Spleen (tissue), 11 donors: Measurements from ENCODE around the gene TXK. TPM values are rescaled to one million over a fixed set of nuclear protein-coding genes. Genes with fewer than 3 reads are reported as not detected.

Source experiments
- DNase-seq: peaks from one replicate; pipeline ENCODE4 v3.0.0-alpha.2; 2020
- H3K27ac ChIP-seq, 8 donors: fragments of 200-600 bp; sonication (generic) in 7 of 8; 1 replicate in 4 of 8; 2 replicates in 4 of 8; pipeline versions ENCODE4 v1.5.0 to v1.8.0; 2016 to 2021; ENCODE audit warnings: inconsistent platforms in 4 of 8, mild to moderate bottlenecking in 4 of 8, moderate library complexity in 1 of 8
- H3K27me3 ChIP-seq, 7 donors: fragments of 200-600 bp; sonication (generic) in 6 of 7; replicated peaks in 1 of 7; 1 replicate in 4 of 7; 2 replicates in 3 of 7; pipeline versions ENCODE4 v1.5.0 to v1.8.0; 2016 to 2021; ENCODE audit warnings: inconsistent platforms in 3 of 7, mild to moderate bottlenecking in 1 of 7
- H3K36me3 ChIP-seq, 6 donors: fragments of 200-600 bp; sonication (generic) in 5 of 6; 1 replicate in 4 of 6; 2 replicates in 2 of 6; pipeline versions ENCODE4 v1.5.0 to v1.8.0; 2016 to 2021; ENCODE audit warnings: inconsistent platforms in 2 of 6
- H3K4me1 ChIP-seq, 6 donors: fragments of 200-600 bp; sonication (generic) in 5 of 6; 1 replicate in 3 of 6; 2 replicates in 3 of 6; pipeline versions ENCODE4 v1.5.0 to v1.8.0; 2016 to 2021; ENCODE audit warnings: inconsistent platforms in 3 of 6
- H3K4me3 ChIP-seq, 8 donors: fragments of 200-600 bp; sonication (generic) in 7 of 8; 1 replicate in 4 of 8; 2 replicates in 4 of 8; pipeline versions ENCODE4 v1.5.0 to v1.8.0; 2016 to 2021; ENCODE audit warnings: inconsistent platforms in 4 of 8, mild to moderate bottlenecking in 4 of 8, moderate library complexity in 2 of 8
- H3K9me3 ChIP-seq, 8 donors: fragments of 200-600 bp; sonication (generic) in 7 of 8; 1 replicate in 4 of 8; 2 replicates in 4 of 8; pipeline versions ENCODE4 v1.5.0 to v1.8.0; 2016 to 2021; ENCODE audit warnings: inconsistent platforms in 4 of 8
- CTCF ChIP-seq, 11 experiments: fragments of 200-600 bp in 7 of 11; fragments of 450-650 bp in 4 of 11; sonication (generic) in 4 of 11; IDR thresholded peaks in 8 of 11; conservative IDR thresholded peaks in 3 of 11; 1 replicate in 7 of 11; 2 replicates in 4 of 11; pipeline versions ENCODE4 v1.4.0 to v1.8.0; 2016 to 2021; ENCODE audit warnings: antibody characterized with exemption in 11 of 11, inconsistent platforms in 4 of 11, mild to moderate bottlenecking in 1 of 11
- POLR2A ChIP-seq, 3 donors: fragments of 450-650 bp; IDR thresholded peaks; one replicate each; pipeline ENCODE4 v1.5.1; 2017; ENCODE audit warnings: antibody characterized with exemption in 3 of 3, mild to moderate bottlenecking in 1 of 3
- POLR2AphosphoS5 ChIP-seq, 3 donors: sonication (generic); formaldehyde crosslinking; IDR thresholded peaks; one replicate each; pipeline ENCODE4 v1.5.1; 2017; ENCODE audit warnings: antibody characterized with exemption in 3 of 3
- WGBS, 5 donors: extraction: QIAGEN DNeasy Blood & Tissue Kit in 3 of 5; methylation state at CpG; one replicate each; pipeline versions ENCODE4 v1.1.5 to v1.1.7; 2013 to 2018; 5-methylcytosine and 5-hydroxymethylcytosine counted together
- intact Hi-C: fragments of 100-400 bp; cut with DNase I; formaldehyde crosslinking; loops from one replicate; pipeline ENCODE4 v1.15.0; 2023; ENCODE audit warnings: low total_unique reads
- polyA plus RNA-seq, 3 donors: library from polyadenylated mRNA; stranded (reverse); fragments of 200-250 nt; gene quantifications; one replicate each; pipeline ENCODE4 v1.2.1, GENCODE V29; 2013
- total RNA-seq, 7 donors: library from RNA; depleted of rRNA in 3 of 7; stranded (reverse); fragments of >200 nt in 3 of 7; fragmentation: NEBNext Ultra II Directional in 4 of 7; extraction: Animal tissue kit (Norgen Biotek cat#: 25700) in 4 of 7; gene quantifications; one replicate each; pipeline versions ENCODE4 v1.1.0 to v1.2.1, GENCODE V29; 2016 to 2021
- donor health status: healthy with polysubstance abuse.
- donor health status: DM: no; HTN: no; CAD: no; lungs with moderate emphysema.
- donor health status: DM: no; HTN: no; CAD: no.
- donor health status: Bipolar disorder and iron deficiency.
- donor health status: healthy.
- donor health status: DM: no; HTN: no; CAD: no.
- donor health status: DM: yes; HTN: yes; CAD: no.

Gene TXK
- total and polyA plus RNA-seq, 10 donors: 3.3 to 36.6 (median 21.0) TPM

GRCh38 chr4:48120132-48120531 is 13.9 kb downstream of the TXK start:
- WGBS, 5 donors: 85 to 95% (median 91%) methylated on average over 13 of the region's 13 CpGs

GRCh38 chr4:48119646-48120045 is 14.4 kb downstream of the TXK start:
- DNase-seq: no peak
- Histone ChIP-seq H3K36me3 (no peaks in the 10 kb centered on the region), H3K9me3 (no peaks in the 10 kb centered on the region), H3K27me3 (no peaks in the 10 kb centered on the region), H3K4me1 (peaks cover 0 to 10% (median 0%) of the 10 kb centered on the region in 6 donors), H3K4me3 (no peak overlapping the region), H3K27ac (no peak overlapping the region)
- TF ChIP-seq POLR2A (IDR thresholded peaks at IDR 0.05) (no peak), CTCF (IDR thresholded peaks at IDR 0.05 in 8 of 11, conservative IDR thresholded peaks at IDR 0.05 in 3 of 11) (no peak), POLR2AphosphoS5 (IDR thresholded peaks at IDR 0.05) (no peak)
- intact Hi-C loops: no loop called here

More at GRCh38 chr4:48120132-48120531, 13.9 kb downstream of the TXK start:
- H3K4me1 ChIP-seq: peaks cover 0 to 10% (median 0%) of the 10 kb centered on the region in 6 donors
- H3K27ac ChIP-seq: no peak overlapping the region
- no peaks in the 10 kb centered on the region for H3K27me3 ChIP-seq
- no peaks in the 10 kb centered on the region for H3K9me3 ChIP-seq
- no peaks in the 10 kb centered on the region for H3K36me3 ChIP-seq
- intact Hi-C loops: no loop called here
- no peak for DNase-seq
- H3K4me3 ChIP-seq: no peak overlapping the region
- TF ChIP-seq POLR2AphosphoS5 (IDR thresholded peaks at IDR 0.05): no peak
- no peak for TF ChIP-seq POLR2A (IDR thresholded peaks at IDR 0.05)
- TF ChIP-seq CTCF (IDR thresholded peaks at IDR 0.05 in 8 of 11, conservative IDR thresholded peaks at IDR 0.05 in 3 of 11): no peak

- TF ChIP-seq POLR2AphosphoS5 (IDR thresholded peaks at IDR 0.05) (no peak), POLR2A (IDR thresholded peaks at IDR 0.05) (no peak), CTCF (IDR thresholded peaks at IDR 0.05 in 8 of 11, conservative IDR thresholded peaks at IDR 0.05 in 3 of 11) (no peak)
- no peak for DNase-seq
- Histone ChIP-seq H3K9me3 (no peaks in the 10 kb centered on the region), H3K4me3 (no peak overlapping the region), H3K36me3 (no peaks in the 10 kb centered on the region), H3K4me1 (peaks cover 0 to 10% (median 0%) of the 10 kb centered on the region in 6 donors), H3K27me3 (no peaks in the 10 kb centered on the region), H3K27ac (no peak overlapping the region)
- intact Hi-C loops: no loop called here
- 82 to 92% (median 87%) methylated on average over 2 of the region's 2 CpGs for WGBS, 5 donors
Measured at GRCh38 chr4:48118081-48118480, 16.0 kb downstream of the TXK start.

- intact Hi-C loops: no loop called here
- DNase-seq: no peak
- no peaks in the 10 kb centered on the region for H3K27me3 ChIP-seq
- TF ChIP-seq POLR2AphosphoS5 (IDR thresholded peaks at IDR 0.05) (no peak), CTCF (IDR thresholded peaks at IDR 0.05 in 8 of 11, conservative IDR thresholded peaks at IDR 0.05 in 3 of 11) (no peak), POLR2A (IDR thresholded peaks at IDR 0.05) (no peak)
- H3K4me1 ChIP-seq: peaks cover 0 to 10% (median 0%) of the 10 kb centered on the region in 6 donors
- no peak overlapping the region for H3K4me3 ChIP-seq
- no peaks in the 10 kb centered on the region for H3K36me3 ChIP-seq
- H3K9me3 ChIP-seq: no peaks in the 10 kb centered on the region
- WGBS, 5 donors: 70 to 80% (median 76%) methylated on average over 3 of the region's 3 CpGs
- no peak overlapping the region for H3K27ac ChIP-seq
Measured at GRCh38 chr4:48116582-48116981, 17.5 kb downstream of the TXK start.
